Fibroblast of mammary gland (primary cell): ENCODE results near the gene LDLRAD4.

ENCODE experiments used
- DNase-seq: peaks from one replicate; pipeline ENCODE4 v3.0.0-alpha.2; 2010; ENCODE audit warnings: low read depth
- H3K4me3 ChIP-seq: 2 replicates; pipeline ENCODE4 v1.5.1; 2011; ENCODE audit warnings: low read depth, mild to moderate bottlenecking, low read length, moderate library complexity; ENCODE audit not compliant: control insufficient read depth
- TF ChIP-seq, protein P1 (sequence below): conservative IDR thresholded peaks from 2 replicates; pipeline ENCODE4 v1.5.1; 2011; ENCODE audit warnings: low read depth, low read length, inconsistent platforms; ENCODE audit not compliant: control insufficient read depth, insufficient read depth

LDLRAD4 gene

DNA sequence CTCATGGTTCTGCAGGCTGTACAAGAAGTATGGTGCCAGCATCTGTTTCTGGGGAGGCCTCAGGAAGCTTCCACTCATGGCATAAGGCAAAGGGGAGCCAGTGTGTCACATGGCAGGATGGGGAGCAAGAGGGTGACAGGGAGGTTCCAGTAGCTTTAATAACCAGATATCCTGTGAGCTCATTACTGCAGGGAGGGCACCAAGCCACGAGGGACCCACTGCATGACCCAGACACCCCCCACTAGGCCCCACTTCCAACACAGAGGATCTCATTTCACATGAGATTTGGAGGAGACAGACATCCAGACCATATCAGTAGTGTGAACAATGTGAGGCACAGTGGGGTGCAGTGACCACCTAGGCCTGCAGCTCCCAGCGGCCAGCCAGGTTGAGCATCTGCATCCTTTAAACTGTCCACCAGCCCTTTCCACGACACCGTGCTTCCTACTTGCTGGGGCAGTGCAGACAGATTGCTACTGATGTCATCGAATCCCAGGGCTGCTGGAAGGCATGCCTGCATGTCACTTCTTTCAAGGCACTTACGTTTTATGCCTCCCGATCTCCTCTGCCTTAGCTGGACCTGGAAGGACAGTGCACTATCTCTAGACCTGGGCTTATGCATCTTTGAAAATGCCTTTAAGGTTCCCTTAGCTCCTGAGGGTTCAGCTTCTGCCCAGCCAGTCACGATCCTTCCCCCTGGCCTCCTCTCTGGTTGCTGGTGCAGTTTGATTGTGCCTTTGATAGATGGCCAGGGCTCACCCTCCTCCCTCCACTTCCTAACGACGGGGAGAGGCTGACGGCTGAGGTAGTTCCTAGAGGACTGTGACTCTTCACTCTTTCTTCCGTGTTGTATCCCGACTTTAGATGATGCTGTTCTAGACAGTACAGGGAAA lies 333.5 kb downstream of the LDLRAD4 start:
- H3K4me3 ChIP-seq, result no peak overlapping the region
- no peak for DNase-seq
- TF ChIP-seq, protein P1, sequence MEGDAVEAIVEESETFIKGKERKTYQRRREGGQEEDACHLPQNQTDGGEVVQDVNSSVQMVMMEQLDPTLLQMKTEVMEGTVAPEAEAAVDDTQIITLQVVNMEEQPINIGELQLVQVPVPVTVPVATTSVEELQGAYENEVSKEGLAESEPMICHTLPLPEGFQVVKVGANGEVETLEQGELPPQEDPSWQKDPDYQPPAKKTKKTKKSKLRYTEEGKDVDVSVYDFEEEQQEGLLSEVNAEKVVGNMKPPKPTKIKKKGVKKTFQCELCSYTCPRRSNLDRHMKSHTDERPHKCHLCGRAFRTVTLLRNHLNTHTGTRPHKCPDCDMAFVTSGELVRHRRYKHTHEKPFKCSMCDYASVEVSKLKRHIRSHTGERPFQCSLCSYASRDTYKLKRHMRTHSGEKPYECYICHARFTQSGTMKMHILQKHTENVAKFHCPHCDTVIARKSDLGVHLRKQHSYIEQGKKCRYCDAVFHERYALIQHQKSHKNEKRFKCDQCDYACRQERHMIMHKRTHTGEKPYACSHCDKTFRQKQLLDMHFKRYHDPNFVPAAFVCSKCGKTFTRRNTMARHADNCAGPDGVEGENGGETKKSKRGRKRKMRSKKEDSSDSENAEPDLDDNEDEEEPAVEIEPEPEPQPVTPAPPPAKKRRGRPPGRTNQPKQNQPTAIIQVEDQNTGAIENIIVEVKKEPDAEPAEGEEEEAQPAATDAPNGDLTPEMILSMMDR, result no peak

DNA sequence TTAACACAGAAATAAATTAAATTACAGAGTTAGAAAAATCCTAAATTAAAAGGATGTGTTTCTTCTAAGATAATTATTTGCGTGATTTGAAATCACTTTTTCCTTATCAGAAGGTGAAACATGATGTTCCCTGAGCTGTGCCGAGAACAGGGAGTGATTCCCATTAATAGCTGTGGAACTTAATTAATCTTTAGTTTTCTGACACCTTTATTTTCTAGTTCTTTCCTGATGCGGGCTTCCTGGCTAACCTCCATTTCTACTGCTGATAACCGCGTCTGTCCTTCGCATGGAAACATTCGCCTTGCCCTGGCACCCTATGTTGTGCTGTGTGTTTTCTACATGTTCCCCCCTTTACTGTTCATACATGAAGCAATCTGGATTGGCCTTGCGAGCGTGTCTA lies 334.9 kb downstream of the LDLRAD4 start:
- DNase-seq, result no peak
- TF ChIP-seq, protein P1, result no peak
- no peak overlapping the region for H3K4me3 ChIP-seq

DNA sequence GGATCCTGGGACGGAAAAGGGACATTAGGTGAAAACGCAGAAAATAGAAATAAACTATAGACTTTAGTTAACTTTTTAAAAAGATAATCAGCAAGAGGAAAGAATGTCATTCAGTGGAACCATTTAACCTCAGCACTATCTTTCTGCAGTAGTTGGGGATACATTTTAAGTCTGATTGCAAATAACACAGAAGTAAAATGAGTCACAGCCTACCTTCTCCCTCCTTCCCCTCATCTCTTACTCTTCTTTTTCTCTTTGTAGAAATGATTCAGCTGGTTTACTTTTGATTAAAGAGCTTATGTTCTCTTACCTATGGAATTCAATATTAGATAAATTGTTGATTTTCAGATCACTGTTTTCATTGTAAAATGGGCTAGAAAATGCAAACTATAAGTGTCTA lies 336.6 kb downstream of the LDLRAD4 start:
- TF ChIP-seq, protein P1, result no peak
- H3K4me3 ChIP-seq, result no peak overlapping the region
- DNase-seq, result no peak

DNA sequence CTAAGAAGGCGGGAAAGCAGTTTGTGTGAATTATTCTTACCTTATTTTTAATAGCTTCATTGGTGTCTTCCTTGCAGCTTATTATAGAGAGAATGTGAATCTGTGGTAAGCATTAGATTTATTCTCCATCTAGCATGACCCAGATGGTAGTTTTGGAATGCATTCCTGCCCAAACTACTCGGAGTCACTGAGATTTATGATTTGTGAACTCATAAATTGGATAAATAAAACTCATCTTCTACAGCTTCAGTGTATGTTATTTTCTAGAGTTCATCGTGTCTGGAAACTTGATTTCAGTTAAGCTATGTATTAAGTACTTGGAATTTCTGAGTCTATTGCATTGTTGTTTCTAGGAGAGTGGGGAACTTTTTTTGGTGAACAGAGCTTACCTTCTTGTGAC lies 337.3 kb downstream of the LDLRAD4 start:
- DNase-seq, result no peak
- TF ChIP-seq, protein P1, result no peak
- no peak overlapping the region for H3K4me3 ChIP-seq

DNA sequence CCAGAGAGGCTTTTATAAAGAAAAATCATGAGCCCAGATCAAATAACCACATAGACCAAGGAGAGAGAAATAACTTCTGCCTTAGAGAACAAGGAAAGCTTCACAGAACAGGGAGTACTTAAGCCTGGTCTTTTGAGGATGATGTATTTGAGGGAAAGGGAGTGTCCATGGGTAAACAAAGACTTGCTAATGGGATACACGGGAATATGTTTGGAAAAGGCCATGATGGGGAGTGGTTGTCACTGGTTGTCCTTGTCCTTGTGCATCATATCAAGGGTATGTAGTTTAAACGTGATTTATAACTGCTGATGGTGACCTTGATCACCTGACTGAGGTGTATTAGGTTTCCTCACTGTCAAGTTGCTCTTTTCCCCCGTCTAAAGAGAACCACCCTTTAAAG lies 337.9 kb downstream of the LDLRAD4 start:
- no peak overlapping the region for H3K4me3 ChIP-seq
- no peak for DNase-seq
- TF ChIP-seq, protein P1, result no peak

DNA sequence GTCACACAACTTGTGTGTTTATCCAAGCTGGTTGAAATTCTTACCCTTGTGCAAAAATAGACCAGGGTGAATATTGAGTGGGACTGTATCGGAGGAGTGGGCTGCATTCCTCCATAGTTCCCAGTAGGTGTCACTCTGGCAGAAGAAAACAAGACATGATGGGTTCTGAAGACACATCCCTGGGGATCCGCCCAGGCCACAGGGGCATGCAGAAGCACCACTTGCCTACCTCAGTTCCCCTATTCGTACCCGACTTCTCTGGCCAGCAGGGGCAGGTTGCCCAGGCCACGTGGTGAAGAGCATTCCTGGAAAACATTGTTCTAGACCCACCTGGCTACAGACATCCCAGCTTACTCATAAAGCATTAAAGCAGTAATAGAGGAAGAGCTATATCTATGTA lies 339.6 kb downstream of the LDLRAD4 start:
- TF ChIP-seq, protein P1, result peak; percentile 57
- no peak overlapping the region for H3K4me3 ChIP-seq
- DNase-seq, result peak; percentile 46
